Gastroesophageal sphincter (tissue), 3 donors: Measurements from ENCODE around the gene ADD3.

Experiments used
- EP300 ChIP-seq: sonication (generic); formaldehyde crosslinking; IDR thresholded peaks from one replicate; pipeline ENCODE4 v1.6.1; 2017; ENCODE audit warnings: antibody characterized with exemption, mild to moderate bottlenecking
- POLR2A ChIP-seq, 2 donors: fragments of 450-650 bp; IDR thresholded peaks; one replicate each; pipeline ENCODE4 v1.6.1; 2017; ENCODE audit warnings: antibody characterized with exemption in 2 of 2, mild to moderate bottlenecking in 2 of 2, moderate library complexity in 1 of 2
- POLR2AphosphoS5 ChIP-seq: sonication (generic); formaldehyde crosslinking; IDR thresholded peaks from one replicate; pipeline ENCODE4 v1.6.1; 2017; ENCODE audit warnings: antibody characterized with exemption
- TF ChIP-seq, protein P1 (sequence below), 4 experiments: fragments of 200-600 bp in 2 of 4; fragments of 450-650 bp in 2 of 4; sonication (generic) in 1 of 4; IDR thresholded peaks; one replicate each; pipeline ENCODE4 v1.5.1; 2017 to 2019; ENCODE audit warnings: antibody characterized with exemption in 4 of 4, mild to moderate bottlenecking in 2 of 4, moderate library complexity in 2 of 4

DNA sequence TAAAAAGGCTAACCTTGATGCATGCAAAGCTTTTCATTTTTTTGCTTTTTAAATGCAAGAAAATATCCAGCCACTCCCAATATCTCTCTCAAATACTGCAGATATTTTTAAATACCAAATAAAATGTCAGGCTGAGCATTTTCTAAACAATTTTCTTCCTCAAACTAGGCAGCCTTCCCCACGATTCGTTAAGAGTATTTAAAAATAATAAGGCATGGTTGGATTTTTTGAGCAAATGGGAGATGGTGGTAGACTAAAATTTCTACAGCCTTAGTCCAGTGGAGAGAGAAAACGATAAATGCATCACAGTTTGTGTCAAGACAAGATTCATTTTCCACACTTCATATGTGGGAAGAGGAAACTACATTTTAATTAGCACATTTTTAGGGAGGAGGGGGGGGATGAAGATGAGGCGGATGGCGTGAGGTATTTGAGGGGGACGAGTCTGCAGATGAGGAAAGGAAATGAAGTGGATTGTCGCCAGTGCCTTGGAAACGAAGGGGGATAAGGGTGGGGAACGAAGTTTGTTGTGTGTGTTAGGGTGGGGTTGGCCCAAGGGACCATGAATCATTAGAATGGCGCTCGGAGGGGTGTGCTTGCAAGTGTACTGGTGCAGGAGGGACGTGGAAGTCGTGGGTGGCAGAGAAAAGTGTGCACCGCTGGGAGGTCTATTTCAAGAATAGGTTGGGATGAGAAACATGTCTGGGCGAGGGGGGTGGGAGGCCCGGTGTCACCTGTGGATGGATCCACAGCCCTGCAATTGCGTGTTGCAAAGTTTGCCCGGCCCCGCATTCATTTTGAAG lies 1.2 kb upstream of the ADD3 start:
- TF ChIP-seq, protein P1, sequence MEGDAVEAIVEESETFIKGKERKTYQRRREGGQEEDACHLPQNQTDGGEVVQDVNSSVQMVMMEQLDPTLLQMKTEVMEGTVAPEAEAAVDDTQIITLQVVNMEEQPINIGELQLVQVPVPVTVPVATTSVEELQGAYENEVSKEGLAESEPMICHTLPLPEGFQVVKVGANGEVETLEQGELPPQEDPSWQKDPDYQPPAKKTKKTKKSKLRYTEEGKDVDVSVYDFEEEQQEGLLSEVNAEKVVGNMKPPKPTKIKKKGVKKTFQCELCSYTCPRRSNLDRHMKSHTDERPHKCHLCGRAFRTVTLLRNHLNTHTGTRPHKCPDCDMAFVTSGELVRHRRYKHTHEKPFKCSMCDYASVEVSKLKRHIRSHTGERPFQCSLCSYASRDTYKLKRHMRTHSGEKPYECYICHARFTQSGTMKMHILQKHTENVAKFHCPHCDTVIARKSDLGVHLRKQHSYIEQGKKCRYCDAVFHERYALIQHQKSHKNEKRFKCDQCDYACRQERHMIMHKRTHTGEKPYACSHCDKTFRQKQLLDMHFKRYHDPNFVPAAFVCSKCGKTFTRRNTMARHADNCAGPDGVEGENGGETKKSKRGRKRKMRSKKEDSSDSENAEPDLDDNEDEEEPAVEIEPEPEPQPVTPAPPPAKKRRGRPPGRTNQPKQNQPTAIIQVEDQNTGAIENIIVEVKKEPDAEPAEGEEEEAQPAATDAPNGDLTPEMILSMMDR (IDR thresholded peaks at IDR 0.05) = no peak
- TF ChIP-seq POLR2A (IDR thresholded peaks at IDR 0.05) = no peak
- TF ChIP-seq EP300 = no peak
- no peak for TF ChIP-seq POLR2AphosphoS5
